Measurements from ENCODE around the gene TFAM.

Gene TFAM

DNA sequence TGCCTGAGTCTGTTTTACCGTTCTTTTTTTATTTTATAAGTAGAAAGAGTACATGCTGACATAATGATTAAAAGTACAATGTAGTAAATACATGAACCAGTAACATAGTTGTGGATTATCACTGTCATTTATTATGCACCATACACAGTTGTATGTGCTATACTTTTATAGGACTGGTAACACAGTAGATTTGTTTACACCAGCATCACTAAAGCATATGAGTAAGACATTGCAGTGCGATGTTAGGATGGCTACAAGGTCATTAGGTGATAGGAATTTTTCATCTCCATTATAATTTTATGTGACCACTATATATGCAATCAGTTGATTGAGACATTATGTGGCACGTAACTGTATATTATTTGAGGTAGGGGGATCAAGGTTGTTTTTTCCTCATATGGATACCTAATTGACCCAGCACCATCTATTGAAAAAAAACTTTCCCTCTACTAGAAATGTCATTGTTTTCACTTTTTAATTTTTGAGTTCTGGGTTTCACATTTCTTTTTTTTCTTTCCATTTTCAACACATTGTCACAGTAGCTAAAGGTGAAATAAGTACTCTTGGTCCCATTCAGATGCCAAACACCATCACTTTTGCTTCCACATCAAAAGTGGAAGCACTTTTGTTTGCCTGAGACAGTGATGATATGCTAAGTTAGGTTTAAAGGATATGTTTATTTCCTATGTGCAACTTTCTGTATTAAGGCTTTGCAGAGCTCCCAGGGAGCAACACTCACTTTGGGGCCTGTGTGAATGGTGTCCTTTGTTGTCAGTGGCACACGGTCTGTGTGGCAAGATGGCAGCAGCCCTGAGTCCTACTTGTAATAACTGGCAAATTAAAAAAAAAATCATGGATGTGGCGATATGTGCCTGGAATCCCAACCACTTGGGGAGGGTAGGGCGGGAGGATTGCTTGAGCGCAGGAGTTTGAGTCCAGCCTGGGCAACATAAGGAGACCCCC lies 33.3 kb upstream of the TFAM start:
- Histone ChIP-seq H3K27me3 (no peaks in the 10 kb centered on the region), H3K27ac (no peak overlapping the region), H3K4me3 (no peak overlapping the region), H3K36me3 (0 out of 2 replicates have a peak, but pooled peaks cover 2% of the 10 kb centered on the region), H3K4me2 (no peak overlapping the region), H3K9ac (no peak overlapping the region), H4K20me1 (peaks cover 73% of the 10 kb centered on the region), H3K9me3 (no peaks in the 10 kb centered on the region), H3K4me1 (peaks cover 15% of the 10 kb centered on the region; the same call in 1 of the 2 replicates)
- no peak for TF ChIP-seq Cebpa-rat (IDR thresholded peaks at IDR 0.05)

DNA sequence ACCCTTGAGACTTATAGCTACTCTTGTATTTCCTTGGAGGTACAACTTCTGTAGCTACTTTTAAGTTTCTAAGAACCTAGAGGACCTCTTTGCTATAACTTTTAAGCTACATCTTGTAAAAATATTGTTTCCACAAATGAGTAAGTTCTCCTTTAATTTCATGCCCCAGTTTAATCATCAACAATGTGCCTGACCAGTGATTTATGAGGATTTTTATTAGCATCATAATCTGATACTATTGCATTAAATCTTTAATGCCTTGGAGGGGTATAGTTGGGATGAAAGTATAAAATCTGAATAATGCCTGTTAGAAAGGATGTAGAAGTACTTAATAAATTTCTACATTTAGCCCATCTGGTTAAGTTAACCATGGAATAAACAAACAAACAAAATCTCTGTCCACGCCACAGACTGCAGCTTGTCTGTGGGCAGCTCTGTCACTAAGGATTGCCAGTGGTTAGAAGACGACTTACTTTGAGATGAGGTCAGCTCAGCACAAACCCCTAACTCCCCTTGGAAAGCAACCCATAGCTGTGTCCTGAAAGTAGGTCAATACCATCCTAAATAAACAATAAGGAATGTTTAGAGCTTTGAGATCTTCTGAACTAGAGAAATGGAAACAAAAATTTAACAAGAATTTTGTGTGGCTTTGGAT lies 32.1 kb upstream of the TFAM start:
- H3K4me3 ChIP-seq, result no peak overlapping the region
- H3K27me3 ChIP-seq, result no peaks in the 10 kb centered on the region
- H3K27ac ChIP-seq, result no peak overlapping the region
- H3K36me3 ChIP-seq, result no peaks in the 10 kb centered on the region
- H3K9ac ChIP-seq, result no peak overlapping the region
- no peaks in the 10 kb centered on the region for H3K9me3 ChIP-seq
- peaks cover 15% of the 10 kb centered on the region; the same call in 1 of the 2 replicates for H3K4me1 ChIP-seq
- no peak for TF ChIP-seq Cebpa-rat (IDR thresholded peaks at IDR 0.05)
- no peak overlapping the region for H3K4me2 ChIP-seq
- H4K20me1 ChIP-seq, result peaks cover 70% of the 10 kb centered on the region

DNA sequence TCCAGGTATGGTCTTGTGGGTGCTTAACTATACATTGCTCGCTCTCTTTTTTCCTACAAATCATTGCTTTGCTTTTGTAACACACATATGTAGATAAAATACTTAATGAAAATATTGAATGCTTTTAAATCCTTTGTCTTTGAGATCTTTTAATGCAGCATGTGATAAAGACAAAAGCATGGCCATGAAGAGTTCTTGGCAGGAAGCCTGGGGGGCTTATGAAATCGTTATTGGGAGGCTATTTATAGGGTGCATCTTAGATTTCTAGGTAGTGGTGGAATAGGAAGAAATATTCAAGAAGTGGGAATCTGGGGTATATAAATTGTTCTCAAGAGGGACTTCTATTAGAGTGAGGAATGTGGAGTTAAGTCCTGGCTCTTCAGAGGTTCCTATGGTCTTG lies 28.5 kb upstream of the TFAM start:
- H3K4me3 ChIP-seq, result no peak overlapping the region
- TF ChIP-seq Cebpa-rat (IDR thresholded peaks at IDR 0.05), result no peak

DNA sequence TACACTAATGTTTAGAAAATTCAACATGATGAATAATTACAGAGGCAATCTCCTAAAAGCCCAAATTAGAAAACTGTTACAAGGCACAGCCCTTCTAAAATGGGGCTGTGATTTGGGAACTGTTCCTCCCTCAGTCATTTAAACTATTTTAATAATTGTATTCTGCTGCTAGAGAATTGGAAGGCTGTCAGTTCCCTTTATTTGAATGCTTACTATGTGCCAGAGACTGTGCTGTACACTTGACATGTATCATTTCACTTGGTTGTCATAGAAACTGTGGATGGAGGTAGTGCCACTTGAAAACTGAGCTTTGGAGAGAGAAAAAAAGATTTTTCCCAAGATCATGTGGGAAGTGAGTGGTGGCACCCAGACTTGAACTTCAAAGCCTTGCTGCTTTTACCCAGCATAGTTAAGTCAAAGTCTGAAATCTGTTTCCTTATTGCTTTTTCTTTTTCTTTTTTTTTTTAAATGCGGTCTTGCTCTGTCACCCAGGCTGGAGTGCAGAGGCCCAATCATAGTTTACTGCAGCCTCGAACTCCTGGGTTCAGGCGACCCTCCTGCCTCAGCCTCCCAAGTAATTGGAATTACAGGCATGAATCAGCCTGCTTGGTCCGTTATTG lies 26.8 kb upstream of the TFAM start:
- H3K27ac ChIP-seq, result no peak overlapping the region

More for the DNA sequence above, 28.5 kb upstream of the TFAM start:
- H4K20me1 ChIP-seq, result peaks cover 74% of the 10 kb centered on the region
- peaks cover 10% of the 10 kb centered on the region; the same call in 1 of the 2 replicates for H3K4me1 ChIP-seq
- no peak overlapping the region for H3K9ac ChIP-seq
- no peak overlapping the region for H3K4me2 ChIP-seq
- no peak overlapping the region for H3K27ac ChIP-seq
- no peaks in the 10 kb centered on the region for H3K27me3 ChIP-seq
- H3K9me3 ChIP-seq, result no peaks in the 10 kb centered on the region
- no peaks in the 10 kb centered on the region for H3K36me3 ChIP-seq

DNA sequence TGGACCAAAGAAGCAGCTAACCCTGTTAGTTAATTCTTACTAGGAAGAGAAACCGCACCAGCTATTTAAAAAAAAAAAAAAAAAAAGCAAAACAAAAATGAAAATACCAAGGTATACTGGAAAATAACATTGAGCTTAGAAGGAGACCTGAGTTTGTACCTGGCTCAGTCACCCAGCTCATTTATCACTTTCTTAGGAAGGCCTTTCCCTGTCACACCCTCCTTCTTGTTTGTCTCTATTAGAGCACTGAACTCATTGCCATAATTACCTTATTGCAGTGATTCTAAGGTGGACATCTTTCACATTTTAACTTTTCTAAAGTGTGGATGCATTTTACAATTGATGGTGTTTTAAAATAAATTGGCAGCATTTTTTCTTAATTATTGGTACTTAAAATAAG lies 26.3 kb upstream of the TFAM start:
- Histone ChIP-seq H3K4me1 (peaks cover 10% of the 10 kb centered on the region; the same call in 1 of the 2 replicates), H3K9ac (no peak overlapping the region), H3K4me3 (no peak overlapping the region), H3K36me3 (peaks cover under 1% of the 10 kb centered on the region; the same call in 1 of the 2 replicates), H3K9me3 (no peaks in the 10 kb centered on the region), H3K4me2 (no peak overlapping the region), H4K20me1 (peaks cover 62% of the 10 kb centered on the region), H3K27ac (no peak overlapping the region), H3K27me3 (no peaks in the 10 kb centered on the region)
- TF ChIP-seq Cebpa-rat (IDR thresholded peaks at IDR 0.05), result no peak

More for the DNA sequence above, 26.8 kb upstream of the TFAM start:
- no peak overlapping the region for H3K4me2 ChIP-seq
- no peaks in the 10 kb centered on the region for H3K9me3 ChIP-seq
- peaks cover 65% of the 10 kb centered on the region for H4K20me1 ChIP-seq
- TF ChIP-seq Cebpa-rat (IDR thresholded peaks at IDR 0.05), result no peak
- H3K36me3 ChIP-seq, result no peaks in the 10 kb centered on the region
- H3K4me3 ChIP-seq, result no peak overlapping the region
- peaks cover 10% of the 10 kb centered on the region; the same call in 1 of the 2 replicates for H3K4me1 ChIP-seq
- no peaks in the 10 kb centered on the region for H3K27me3 ChIP-seq
- H3K9ac ChIP-seq, result no peak overlapping the region

DNA sequence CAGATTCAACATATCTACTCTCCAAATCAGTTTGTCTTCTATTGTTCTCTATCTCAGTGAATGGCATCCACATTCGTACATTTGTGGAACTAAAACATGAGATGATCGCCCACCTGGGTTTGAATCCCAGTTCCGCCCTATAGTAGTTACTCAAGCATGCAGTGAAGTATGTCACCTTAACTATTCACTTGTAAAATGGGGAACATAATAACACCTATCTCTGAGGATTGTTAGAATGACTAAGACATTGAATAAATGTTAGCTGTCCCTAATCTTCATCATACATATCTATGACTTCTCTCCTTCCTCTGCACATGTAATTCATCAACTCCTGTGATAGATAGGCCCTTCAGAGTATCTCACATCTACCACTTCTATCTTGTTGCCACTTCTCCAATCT lies 25.7 kb upstream of the TFAM start:
- no peak overlapping the region for H3K27ac ChIP-seq

DNA sequence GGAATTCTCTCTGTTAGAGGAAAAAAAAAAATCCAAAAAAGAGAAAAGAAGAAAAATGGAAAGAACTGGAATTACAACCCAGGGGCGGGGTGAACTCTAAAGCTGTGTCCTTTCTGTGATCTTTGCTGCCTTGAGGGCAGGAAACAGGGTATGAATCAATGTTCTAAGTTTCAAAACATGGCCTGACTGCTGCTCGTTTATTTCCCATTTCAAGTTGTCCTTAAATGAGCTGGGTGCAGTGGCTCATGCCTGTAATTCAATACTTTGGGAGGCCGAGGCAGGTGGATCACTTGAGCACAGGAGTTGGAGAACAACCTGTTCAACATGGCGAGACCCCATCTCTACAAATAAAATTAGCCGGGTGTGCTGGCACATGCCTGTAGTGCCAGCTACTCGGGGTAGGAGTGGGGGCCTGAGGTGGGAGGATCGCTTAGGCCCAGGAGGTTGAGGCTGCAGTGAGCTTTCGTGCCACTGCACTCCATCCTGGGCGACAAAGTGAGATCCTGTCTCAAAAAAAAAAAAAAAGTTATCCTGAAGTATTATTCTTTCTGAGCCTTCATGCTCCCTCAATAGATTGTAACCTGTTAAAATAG lies 24.7 kb upstream of the TFAM start:
- Histone ChIP-seq H3K4me2 (no peak overlapping the region), H3K36me3 (peaks cover 17% of the 10 kb centered on the region), H3K27ac (no peak overlapping the region), H3K4me1 (peaks cover 4% of the 10 kb centered on the region; the same call in 1 of the 2 replicates), H3K27me3 (no peaks in the 10 kb centered on the region), H3K9ac (no peak overlapping the region), H3K4me3 (no peak overlapping the region), H3K9me3 (no peaks in the 10 kb centered on the region), H4K20me1 (peaks cover 46% of the 10 kb centered on the region)
- TF ChIP-seq Cebpa-rat (IDR thresholded peaks at IDR 0.05), result no peak

More for the DNA sequence above, 25.7 kb upstream of the TFAM start:
- TF ChIP-seq Cebpa-rat (IDR thresholded peaks at IDR 0.05), result no peak
- H3K4me1 ChIP-seq, result peaks cover 10% of the 10 kb centered on the region; the same call in 1 of the 2 replicates
- no peak overlapping the region for H3K9ac ChIP-seq
- H3K36me3 ChIP-seq, result peaks cover 7% of the 10 kb centered on the region; the same call in 1 of the 2 replicates
- H3K27me3 ChIP-seq, result no peaks in the 10 kb centered on the region
- no peak overlapping the region for H3K4me3 ChIP-seq
- H4K20me1 ChIP-seq, result peaks cover 56% of the 10 kb centered on the region
- no peaks in the 10 kb centered on the region for H3K9me3 ChIP-seq
- H3K4me2 ChIP-seq, result no peak overlapping the region

DNA sequence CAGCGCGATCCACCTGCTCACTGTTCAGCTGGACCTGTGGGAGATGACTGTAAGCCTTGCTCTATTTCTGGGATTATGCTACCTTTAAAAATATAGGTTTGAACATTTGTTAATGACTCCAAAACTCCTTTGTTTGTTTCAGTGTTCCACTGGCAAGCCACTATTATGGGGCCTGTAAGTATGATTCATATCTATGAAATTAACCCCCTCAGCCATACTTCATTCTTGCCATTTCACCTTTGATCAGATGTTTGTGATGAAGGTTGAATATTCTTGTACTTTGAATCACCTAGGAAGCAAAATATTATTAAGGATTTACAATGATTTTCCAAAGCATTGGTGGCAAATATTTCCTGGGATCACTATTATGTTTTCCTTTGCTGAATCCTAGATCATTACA lies 23.9 kb upstream of the TFAM start:
- Histone ChIP-seq H3K27ac (no peak overlapping the region), H3K27me3 (no peaks in the 10 kb centered on the region), H3K4me2 (no peak overlapping the region)

More for the DNA sequence above, 23.9 kb upstream of the TFAM start:
- Histone ChIP-seq H3K36me3 (peaks cover 17% of the 10 kb centered on the region), H3K9me3 (no peaks in the 10 kb centered on the region), H3K9ac (no peak overlapping the region), H4K20me1 (peaks cover 42% of the 10 kb centered on the region), H3K4me3 (no peak overlapping the region), H3K4me1 (peaks cover 4% of the 10 kb centered on the region; the same call in 1 of the 2 replicates)
- no peak for TF ChIP-seq Cebpa-rat (IDR thresholded peaks at IDR 0.05)

Data from BLaER1 (cell line).